Hepatocyte (in vitro differentiated cells): Measurements from ENCODE around the gene TRIM46.

Experiments
- CTCF ChIP-seq: fragments of 200-600 bp; sonication (generic); IDR thresholded peaks from 2 replicates; pipeline ENCODE4 v1.5.1; 2016; ENCODE audit warnings: antibody characterized with exemption, mild to moderate bottlenecking; ENCODE audit not compliant: poor library complexity
- EZH2phosphoT487 ChIP-seq: fragments of 200-600 bp; sonication (generic); IDR thresholded peaks from one replicate; pipeline ENCODE4 v1.6.1; 2018; ENCODE audit warnings: antibody characterized with exemption, mild to moderate bottlenecking, low read depth, moderate library complexity; ENCODE audit not compliant: unreplicated experiment, severe bottlenecking

GRCh38 chr1:155218854-155219591 is 45.4 kb downstream of the TRIM46 start:
- TF ChIP-seq CTCF (no peak), EZH2phosphoT487 (no peak)
